ENCODE data around the gene SIX2. TPM values are rescaled to one million over a fixed set of nuclear protein-coding genes. Genes with fewer than 3 reads are reported as not detected.

Gene SIX2
- total RNA-seq, 2 experiments from 2014 or later = not detected

GRCh38 chr2:45012733-45013132 lies 3.5 kb upstream of the SIX2 start:
- H3K4me3 Mint-ChIP-seq = no peak overlapping the region
- peaks cover 23% of the 10 kb centered on the region for H3K4me1 Mint-ChIP-seq
- no peak overlapping the region for H3K27ac Mint-ChIP-seq
- ChIA-PET POLR2A (no interaction called here), CTCF (interaction anchor here (1.0 to 1.2 kb wide), 2 partner anchors 484 to 573 kb away, joined by 3 to 4 read pairs; no protein-coding TSS in a partner anchor)
- H3K36me3 Mint-ChIP-seq (ENCODE audit: low read depth) = no peaks in the 10 kb centered on the region
- no peaks in the 10 kb centered on the region for H3K9me3 Mint-ChIP-seq
- H3K27me3 Mint-ChIP-seq = peaks cover 75% of the 10 kb centered on the region
- no peak for DNase-seq

DNA sequence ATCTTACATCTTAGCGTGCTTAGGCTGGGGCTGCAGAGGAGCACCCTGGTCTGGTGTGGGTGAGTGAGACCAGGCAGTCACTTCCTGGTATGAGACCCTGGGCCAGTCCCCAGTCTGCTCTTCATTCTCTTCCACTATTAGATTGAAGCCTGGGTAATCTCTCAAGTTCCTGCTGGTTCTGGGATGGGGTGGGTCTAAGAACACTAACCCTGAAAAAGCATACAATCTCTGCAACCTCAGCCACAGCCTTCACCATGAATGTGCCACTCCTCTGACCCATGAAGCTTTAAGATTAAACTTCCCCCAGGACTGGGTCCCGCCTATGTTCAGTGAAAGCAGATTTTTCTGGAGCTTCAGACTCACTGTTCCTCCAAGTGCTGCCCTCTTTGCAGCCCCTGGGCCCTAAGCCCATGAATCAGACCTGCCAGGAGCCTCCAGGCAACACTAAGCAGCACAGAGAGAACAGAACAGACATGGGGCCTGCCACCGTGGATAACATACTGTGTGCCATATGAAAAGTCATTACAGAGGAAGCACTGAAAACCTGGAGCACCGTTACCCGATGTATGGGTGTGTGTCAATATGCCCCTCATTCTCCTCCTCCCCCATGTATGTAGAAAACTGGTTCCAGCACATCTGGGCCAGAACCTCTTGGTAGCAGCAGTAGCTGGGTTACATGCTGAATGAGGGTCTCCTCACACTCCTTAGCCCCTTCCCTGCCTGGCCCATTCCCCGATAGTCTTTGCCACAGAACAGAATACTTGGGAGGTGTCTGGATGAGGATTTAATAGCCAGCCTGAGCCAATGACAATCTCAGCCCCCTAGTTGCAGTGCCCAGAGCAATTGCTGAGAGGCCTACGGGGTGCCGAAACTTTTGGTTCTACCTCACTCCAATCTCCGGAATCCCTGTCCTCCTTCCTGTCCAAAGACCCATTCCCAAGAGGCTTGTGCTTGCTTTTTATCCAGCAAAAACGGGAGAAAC lies 2.7 kb upstream of the SIX2 start:
- H3K27ac Mint-ChIP-seq = no peak overlapping the region
- peaks cover 77% of the 10 kb centered on the region for H3K27me3 Mint-ChIP-seq
- CTCF ChIA-PET = no interaction called here
- H3K9me3 Mint-ChIP-seq = no peaks in the 10 kb centered on the region
- no peak overlapping the region for H3K4me3 Mint-ChIP-seq
- H3K4me1 Mint-ChIP-seq = peaks cover 23% of the 10 kb centered on the region
- POLR2A ChIA-PET = no interaction called here
- no peaks in the 10 kb centered on the region for H3K36me3 Mint-ChIP-seq (ENCODE audit: low read depth)
- no peak for DNase-seq

DNA sequence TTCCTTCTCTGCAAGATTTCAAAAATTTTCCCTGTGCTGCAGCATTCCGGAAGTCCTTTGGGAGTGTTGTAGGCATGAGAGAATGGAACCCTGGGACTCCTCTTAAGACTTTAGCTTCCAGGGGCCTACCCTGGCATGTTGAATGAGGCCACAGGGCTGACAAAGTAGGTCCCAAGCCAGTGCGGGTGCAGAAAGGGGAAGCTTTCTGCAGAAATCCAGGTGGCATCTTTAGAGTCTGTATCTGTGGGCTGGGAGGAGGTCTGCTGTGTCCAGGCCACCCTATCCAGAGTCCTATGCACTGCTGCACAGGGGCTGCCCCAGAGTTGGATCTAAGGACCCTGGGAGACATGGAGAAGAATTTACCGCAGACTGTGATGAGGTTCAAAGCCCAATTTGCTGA lies 1.9 kb upstream of the SIX2 start:
- H3K4me1 Mint-ChIP-seq = peaks cover 25% of the 10 kb centered on the region
- no peaks in the 10 kb centered on the region for H3K9me3 Mint-ChIP-seq
- CTCF ChIA-PET = interaction anchor here (0.6 kb wide), 1 partner anchor 32 kb away, joined by 3 read pairs; no protein-coding TSS in a partner anchor
- no peak overlapping the region for H3K27ac Mint-ChIP-seq
- POLR2A ChIA-PET = interaction anchor here (1.0 kb wide), 1 partner anchor 18 kb away, joined by 3 read pairs; no protein-coding TSS in a partner anchor
- no peak overlapping the region for H3K4me3 Mint-ChIP-seq
- H3K27me3 Mint-ChIP-seq = peaks cover 80% of the 10 kb centered on the region
- no peak for DNase-seq
- no peaks in the 10 kb centered on the region for H3K36me3 Mint-ChIP-seq (ENCODE audit: low read depth)

DNA sequence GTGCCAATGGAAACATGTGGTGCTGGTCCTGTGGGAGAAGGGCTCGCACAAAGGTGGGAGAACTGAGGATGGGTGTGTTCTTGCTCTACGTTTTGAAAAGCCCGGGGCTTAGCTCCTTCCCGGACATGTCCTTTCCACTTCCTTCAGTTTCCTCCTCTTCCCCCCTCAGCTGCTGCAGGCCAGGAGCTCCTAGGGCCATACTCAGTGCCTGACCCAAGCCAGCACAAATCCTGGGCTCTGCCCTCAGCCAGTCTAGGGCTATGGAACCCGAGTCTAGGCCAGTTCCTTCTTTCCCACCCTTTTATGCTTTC lies 1.4 kb upstream of the SIX2 start:
- Mint-ChIP-seq H3K9me3 (no peaks in the 10 kb centered on the region), H3K27me3 (peaks cover 79% of the 10 kb centered on the region), H3K36me3 (ENCODE audit: low read depth) (no peaks in the 10 kb centered on the region), H3K27ac (no peak overlapping the region), H3K4me1 (peaks cover 26% of the 10 kb centered on the region), H3K4me3 (no peak overlapping the region)
- ChIA-PET POLR2A (interaction anchor here (1.0 kb wide), 1 partner anchor 18 kb away, joined by 3 read pairs; no protein-coding TSS in a partner anchor), CTCF (interaction anchor here (0.6 kb wide), 1 partner anchor 31 kb away, joined by 3 read pairs; no protein-coding TSS in a partner anchor)
- no peak for DNase-seq

DNA sequence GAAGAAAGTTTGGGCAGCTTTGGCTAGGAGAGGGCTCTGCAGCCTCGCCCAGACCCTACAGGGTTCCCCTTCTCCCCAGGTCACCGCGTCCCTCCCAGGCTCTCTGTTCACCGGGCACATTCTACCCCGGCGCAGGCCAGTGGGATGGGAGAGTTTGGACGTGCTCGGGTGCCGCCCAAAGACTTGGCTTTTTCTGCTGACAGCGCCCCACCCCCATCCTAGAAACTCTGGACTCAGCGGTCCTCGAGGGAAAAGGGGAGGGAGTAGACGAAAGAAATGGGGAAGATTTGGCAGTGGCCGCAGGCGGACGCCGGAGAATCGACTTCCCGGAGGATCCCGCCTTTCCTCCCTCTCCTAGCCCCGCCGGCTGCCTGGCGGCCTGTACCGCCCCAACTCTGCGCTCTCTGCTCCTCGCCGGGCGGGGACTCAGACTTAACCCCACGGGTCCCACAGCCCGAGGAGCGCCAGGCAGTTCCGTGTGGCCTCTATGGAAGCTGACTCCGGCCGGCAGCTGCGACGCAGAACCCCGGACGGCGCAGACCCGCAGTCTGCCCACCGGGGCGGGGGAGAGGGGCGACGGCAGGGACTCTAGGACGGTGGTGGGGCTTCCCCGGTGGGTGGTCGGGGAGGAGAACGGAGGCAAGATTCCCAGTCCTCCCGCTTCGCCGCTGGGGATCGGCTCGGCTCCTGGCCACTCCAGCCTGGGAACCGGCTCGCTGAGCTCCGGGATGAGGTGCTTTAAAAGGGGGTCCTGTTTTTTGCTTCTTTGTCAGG lies 863 bp upstream of the SIX2 start:
- Mint-ChIP-seq H3K4me3 (no peak overlapping the region), H3K9me3 (no peaks in the 10 kb centered on the region), H3K27me3 (peaks cover 79% of the 10 kb centered on the region), H3K4me1 (peaks cover 28% of the 10 kb centered on the region), H3K27ac (no peak overlapping the region), H3K36me3 (ENCODE audit: low read depth) (no peaks in the 10 kb centered on the region)
- POLR2A ChIA-PET = interaction anchor here (1.0 kb wide), 1 partner anchor 17 kb away, joined by 3 read pairs; no protein-coding TSS in a partner anchor
- CTCF ChIA-PET = interaction anchor here (0.6 kb wide), 1 partner anchor 31 kb away, joined by 3 read pairs; no protein-coding TSS in a partner anchor
- DNase-seq = no peak

DNA sequence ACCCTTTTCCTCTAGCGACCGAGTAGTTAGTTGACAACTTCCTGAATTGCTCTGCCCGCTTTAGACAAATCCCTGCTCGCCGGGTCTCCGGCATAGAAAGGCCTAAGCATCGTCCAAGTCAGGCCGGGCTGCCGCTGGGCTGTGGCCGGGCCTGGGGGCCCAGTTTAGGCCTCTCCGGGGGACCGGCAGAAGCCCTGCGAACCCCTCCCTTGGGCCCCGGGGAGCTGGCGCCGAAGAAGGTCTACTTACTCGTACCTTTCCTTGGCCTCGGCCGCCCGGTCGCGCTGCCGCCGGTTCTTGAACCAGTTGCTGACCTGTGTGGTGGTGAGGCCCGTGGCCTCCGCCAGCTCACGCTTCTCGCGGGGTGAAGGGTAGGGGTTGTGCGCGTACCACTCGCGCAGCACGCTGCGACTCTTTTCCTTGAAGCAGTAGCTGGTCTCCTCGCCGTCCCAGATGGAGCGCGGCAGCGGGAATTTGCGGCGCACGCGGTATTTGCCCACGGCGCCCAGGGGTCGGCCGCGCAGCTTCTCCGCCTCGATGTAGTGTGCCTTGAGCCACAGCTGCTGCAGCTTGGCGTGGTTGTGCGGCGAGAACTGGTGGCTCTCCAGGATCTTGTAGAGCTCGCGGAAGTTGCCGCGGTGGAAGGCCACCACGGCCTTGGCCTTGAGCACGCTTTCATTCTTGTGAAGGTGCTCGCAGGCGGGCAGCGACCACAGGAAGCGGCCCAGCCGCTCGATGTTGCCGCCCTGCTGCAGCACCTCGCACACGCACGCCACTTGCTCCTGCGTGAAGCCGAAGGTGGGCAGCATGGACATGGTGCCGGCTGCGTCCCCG lies 739 bp downstream of the SIX2 start:
- DNase-seq = peak; percentile 32
- no peak overlapping the region for H3K27ac Mint-ChIP-seq
- CTCF ChIA-PET = interaction anchor here (0.8 kb wide), 1 partner anchor 27 kb away, joined by 3 read pairs; no protein-coding TSS in a partner anchor

GRCh38 chr2:45007961-45008295 lies 1.3 kb downstream of the SIX2 start:
- H3K27me3 Mint-ChIP-seq = peaks cover 89% of the 10 kb centered on the region
- POLR2A ChIA-PET = no interaction called here
- no peak for DNase-seq
- peak overlapping the region; percentile 10 for H3K4me3 Mint-ChIP-seq
- H3K4me1 Mint-ChIP-seq = peaks cover 25% of the 10 kb centered on the region
- CTCF ChIA-PET = interaction anchor here (0.7 kb wide), 1 partner anchor 1780 kb away, joined by 3 read pairs; no protein-coding TSS in a partner anchor
- no peak overlapping the region for H3K27ac Mint-ChIP-seq
- H3K36me3 Mint-ChIP-seq (ENCODE audit: low read depth) = no peaks in the 10 kb centered on the region
- H3K9me3 Mint-ChIP-seq = no peaks in the 10 kb centered on the region

More for the DNA sequence above, 739 bp downstream of the SIX2 start:
- Mint-ChIP-seq H3K9me3 (no peaks in the 10 kb centered on the region), H3K4me1 (peaks cover 24% of the 10 kb centered on the region), H3K4me3 (peak overlapping the region; percentile 49), H3K36me3 (ENCODE audit: low read depth) (no peaks in the 10 kb centered on the region), H3K27me3 (peaks cover 84% of the 10 kb centered on the region)
- POLR2A ChIA-PET = no interaction called here

DNA sequence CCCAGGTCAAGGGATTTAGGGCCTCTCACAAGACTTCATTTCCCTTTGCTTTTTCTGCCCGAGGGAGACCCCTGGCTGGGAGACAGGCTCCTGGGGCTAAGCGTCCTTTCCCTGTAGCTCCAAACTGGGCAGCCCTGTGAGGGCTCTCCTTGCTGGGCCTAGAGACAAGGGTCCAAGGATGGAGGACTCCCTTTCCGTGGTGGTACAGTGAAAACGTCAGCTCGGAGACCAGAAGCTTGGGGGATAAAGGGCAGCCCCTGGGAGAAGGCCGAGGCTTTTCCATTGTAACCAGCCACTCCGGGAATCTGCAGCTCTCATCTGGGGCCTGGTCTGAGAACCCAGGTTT lies 2.3 kb downstream of the SIX2 start:
- ChIA-PET POLR2A (no interaction called here), CTCF (no interaction called here)

DNA sequence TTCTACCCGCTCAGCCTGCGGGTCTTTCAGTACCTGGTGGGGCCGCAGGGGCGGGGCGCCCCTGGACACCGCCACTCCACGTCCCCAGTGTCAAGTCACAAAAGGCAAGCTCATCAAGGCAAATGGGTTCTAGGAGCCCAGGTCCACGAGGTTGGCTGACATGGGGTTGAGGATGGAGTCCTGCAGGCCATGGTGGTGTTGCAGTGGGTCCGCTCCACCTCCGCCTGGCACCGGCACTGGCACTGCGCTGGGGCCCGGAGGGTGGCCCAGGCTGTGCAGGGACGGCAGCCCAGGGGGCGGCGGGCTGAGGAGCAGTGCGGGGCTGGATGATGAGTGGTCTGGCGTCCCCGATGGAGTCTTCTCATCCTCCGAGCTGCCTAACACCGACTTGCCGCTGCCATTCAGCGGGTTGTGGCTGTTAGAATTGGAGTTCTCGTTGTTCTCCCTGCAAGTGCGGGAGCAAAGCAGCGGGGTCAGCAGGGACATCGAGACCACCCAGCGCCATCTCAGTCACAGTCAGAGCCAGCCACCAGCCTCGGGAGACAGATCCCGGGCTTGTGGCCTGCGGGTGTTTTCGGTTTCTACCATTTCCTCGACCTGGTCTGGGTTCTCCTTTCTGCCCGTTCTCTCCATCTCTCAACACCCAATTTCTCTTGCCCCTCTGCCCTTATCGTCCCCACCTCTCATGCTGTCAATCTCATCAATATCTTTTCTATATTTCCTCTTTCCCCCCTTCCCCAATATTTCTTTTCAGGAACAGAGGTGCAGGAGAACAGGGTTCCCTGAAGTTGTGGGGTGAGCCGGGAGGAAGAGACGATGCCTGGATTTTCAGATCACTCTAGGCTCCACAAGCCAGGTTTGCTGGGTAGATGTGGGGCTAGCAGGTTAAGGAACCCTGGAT lies 3.0 kb downstream of the SIX2 start:
- no peak overlapping the region for H3K27ac Mint-ChIP-seq
- peaks cover 87% of the 10 kb centered on the region for H3K27me3 Mint-ChIP-seq
- H3K9me3 Mint-ChIP-seq = no peaks in the 10 kb centered on the region
- no peaks in the 10 kb centered on the region for H3K36me3 Mint-ChIP-seq (ENCODE audit: low read depth)
- ChIA-PET CTCF (interaction anchor here (1.7 kb wide), 1 partner anchor 8 kb away, joined by 4 read pairs; no protein-coding TSS in a partner anchor), POLR2A (no interaction called here)
- H3K4me3 Mint-ChIP-seq = no peak overlapping the region
- peaks cover 30% of the 10 kb centered on the region for H3K4me1 Mint-ChIP-seq
- no peak for DNase-seq

More for the DNA sequence above, 2.3 kb downstream of the SIX2 start:
- Mint-ChIP-seq H3K27ac (no peak overlapping the region), H3K4me1 (peaks cover 24% of the 10 kb centered on the region), H3K9me3 (no peaks in the 10 kb centered on the region), H3K36me3 (ENCODE audit: low read depth) (no peaks in the 10 kb centered on the region), H3K27me3 (peaks cover 87% of the 10 kb centered on the region), H3K4me3 (no peak overlapping the region)
- DNase-seq = no peak

DNA sequence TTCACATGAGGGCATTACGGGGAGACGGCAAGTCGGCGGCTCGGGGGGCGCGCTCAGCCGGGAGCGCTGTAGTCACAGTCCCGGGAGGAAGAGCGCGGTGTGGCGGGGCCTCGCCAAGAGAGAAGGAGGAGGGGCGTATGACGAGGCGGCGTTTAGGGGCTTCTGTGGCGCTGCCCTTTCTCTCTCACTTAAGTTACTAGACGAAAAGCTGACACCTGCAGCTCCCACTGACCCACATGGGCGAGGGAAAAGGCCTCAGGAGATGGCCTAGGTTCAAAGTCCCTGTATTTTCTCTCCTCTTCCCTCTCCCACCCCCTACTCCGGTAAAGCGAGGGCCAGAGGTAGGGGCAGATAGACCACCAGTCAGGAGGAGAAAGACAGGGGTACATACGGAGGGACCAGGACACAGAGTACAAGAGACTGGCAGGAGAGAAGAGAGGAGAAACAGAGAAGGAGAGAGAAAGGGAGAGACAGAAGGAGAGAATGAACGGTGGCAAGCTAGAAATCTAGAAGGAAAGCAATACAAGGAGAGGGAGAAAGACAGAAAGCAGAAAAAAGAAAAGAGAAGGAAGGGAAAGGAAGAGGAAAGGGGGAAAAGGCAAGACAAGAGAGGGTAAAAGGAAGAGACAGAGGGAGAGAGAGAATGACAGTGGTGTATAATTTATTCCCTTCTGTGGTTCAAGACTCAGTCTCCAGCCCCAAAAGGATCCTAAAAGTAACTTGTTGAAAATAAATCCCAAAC lies 3.8 kb downstream of the SIX2 start:
- POLR2A ChIA-PET = no interaction called here
- H3K36me3 Mint-ChIP-seq (ENCODE audit: low read depth) = no peaks in the 10 kb centered on the region
- no peak overlapping the region for H3K4me3 Mint-ChIP-seq
- no peak for DNase-seq
- CTCF ChIA-PET = interaction anchor here (0.7 to 1.7 kb wide), 3 partner anchors 8 to 433 kb away, joined by 3 to 5 read pairs (median 4); no protein-coding TSS in a partner anchor
- no peaks in the 10 kb centered on the region for H3K9me3 Mint-ChIP-seq
- peaks cover 86% of the 10 kb centered on the region for H3K27me3 Mint-ChIP-seq
- peaks cover 25% of the 10 kb centered on the region for H3K4me1 Mint-ChIP-seq
- no peak overlapping the region for H3K27ac Mint-ChIP-seq

DNA sequence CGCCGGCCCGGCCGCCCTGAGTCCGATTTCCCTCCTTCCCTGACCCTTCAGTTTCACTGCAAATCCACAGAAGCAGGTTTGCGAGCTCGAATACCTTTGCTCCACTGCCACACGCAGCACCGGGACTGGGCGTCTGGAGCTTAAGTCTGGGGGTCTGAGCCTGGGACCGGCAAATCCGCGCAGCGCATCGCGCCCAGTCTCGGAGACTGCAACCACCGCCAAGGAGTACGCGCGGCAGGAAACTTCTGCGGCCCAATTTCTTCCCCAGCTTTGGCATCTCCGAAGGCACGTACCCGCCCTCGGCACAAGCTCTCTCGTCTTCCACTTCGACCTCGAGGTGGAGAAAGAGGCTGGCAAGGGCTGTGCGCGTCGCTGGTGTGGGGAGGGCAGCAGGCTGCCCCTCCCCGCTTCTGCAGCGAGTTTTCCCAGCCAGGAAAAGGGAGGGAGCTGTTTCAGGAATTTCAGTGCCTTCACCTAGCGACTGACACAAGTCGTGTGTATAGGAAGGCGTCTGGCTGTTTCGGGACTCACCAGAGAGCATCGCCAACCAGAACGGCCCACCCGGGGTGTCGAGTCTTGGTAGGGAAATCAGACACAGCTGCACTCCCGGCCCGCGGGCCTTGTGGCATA lies 4.6 kb downstream of the SIX2 start:
- no peaks in the 10 kb centered on the region for H3K36me3 Mint-ChIP-seq (ENCODE audit: low read depth)
- no peak for DNase-seq
- H3K27ac Mint-ChIP-seq = no peak overlapping the region
- H3K4me3 Mint-ChIP-seq = no peak overlapping the region
- H3K9me3 Mint-ChIP-seq = no peaks in the 10 kb centered on the region
- ChIA-PET CTCF (interaction anchor here (0.9 to 1.7 kb wide), 2 partner anchors 9 to 201 kb away, joined by 3 to 4 read pairs; no protein-coding TSS in a partner anchor), POLR2A (no interaction called here)
- H3K27me3 Mint-ChIP-seq = peaks cover 87% of the 10 kb centered on the region
- H3K4me1 Mint-ChIP-seq = peaks cover 23% of the 10 kb centered on the region

Data from activated CD4-positive, alpha-beta memory T cell treated with anti-CD3 and anti-CD28 coated beads, Interleukin-2, amount 10 ng/mL, durations not matched to agents 7 days and 5 days (primary cell).